ENCODE data around the gene HRCT1.

GRCh38 chr9:35933550-35934067 is 27.6 kb downstream of the HRCT1 start:
- TF ChIP-seq CTCF (IDR thresholded peaks at IDR 0.05), result no peak
- no peak for TF ChIP-seq POLR2A (IDR thresholded peaks at IDR 0.05)
- TF ChIP-seq POLR2AphosphoS5 (IDR thresholded peaks at IDR 0.05), result no peak
- TF ChIP-seq EP300 (IDR thresholded peaks at IDR 0.05), result no peak

Data from upper lobe of left lung (tissue), 4 donors.